GM03348 (cell line): ENCODE results near the gene SUGP1.
"Not testable (repeated sequence)": the region's sequence is repeated elsewhere in the genome, so short reads cannot be mapped to it uniquely, and the experiment has no call there.

Experiments used
- DNase-seq: peaks from one replicate; pipeline ENCODE4 v3.0.0; 2012; ENCODE audit warnings: low spot score

Gene SUGP1, protein sequence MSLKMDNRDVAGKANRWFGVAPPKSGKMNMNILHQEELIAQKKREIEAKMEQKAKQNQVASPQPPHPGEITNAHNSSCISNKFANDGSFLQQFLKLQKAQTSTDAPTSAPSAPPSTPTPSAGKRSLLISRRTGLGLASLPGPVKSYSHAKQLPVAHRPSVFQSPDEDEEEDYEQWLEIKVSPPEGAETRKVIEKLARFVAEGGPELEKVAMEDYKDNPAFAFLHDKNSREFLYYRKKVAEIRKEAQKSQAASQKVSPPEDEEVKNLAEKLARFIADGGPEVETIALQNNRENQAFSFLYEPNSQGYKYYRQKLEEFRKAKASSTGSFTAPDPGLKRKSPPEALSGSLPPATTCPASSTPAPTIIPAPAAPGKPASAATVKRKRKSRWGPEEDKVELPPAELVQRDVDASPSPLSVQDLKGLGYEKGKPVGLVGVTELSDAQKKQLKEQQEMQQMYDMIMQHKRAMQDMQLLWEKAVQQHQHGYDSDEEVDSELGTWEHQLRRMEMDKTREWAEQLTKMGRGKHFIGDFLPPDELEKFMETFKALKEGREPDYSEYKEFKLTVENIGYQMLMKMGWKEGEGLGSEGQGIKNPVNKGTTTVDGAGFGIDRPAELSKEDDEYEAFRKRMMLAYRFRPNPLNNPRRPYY

DNA sequence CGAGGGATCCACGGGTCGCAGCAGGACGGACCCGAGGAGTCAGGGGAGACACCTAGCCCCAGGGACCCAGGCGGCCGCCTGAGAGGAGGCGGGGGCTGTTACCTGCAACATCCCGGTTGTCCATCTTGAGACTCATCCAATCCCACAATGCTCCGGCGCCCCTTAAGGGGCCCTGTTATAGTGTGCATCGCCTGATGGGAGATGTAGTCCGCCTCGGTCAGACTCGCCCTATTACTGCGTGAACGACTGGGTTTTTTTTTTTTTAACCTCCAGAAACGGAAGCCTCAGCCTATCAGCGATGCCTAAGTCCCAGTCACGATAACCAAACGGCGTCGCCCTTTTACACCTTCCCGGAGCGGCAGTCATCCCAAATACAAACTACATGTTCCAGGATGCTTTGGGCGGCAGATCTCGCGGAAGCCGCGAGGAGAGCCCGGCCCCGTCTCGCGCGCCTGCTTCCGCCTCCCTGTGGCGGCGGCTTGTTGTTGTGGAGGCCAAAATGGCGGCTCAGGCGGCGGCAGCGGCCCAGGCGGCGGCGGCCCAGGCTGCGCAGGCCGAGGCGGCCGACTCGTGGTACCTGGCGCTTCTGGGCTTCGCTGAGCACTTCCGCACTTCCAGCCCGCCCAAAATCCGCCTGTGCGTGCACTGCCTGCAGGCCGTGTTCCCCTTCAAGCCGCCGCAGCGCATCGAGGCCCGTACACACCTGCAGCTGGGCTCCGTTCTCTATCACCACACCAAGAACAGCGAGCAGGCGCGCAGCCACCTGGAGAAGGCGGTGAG lies at the start of gene SUGP1, which contains the start of gene MAU2:
SUGP1 (minus strand) TSS at position 149 of the 780 bp plus-strand sequence; CDS start at position 136, 13 bp downstream.
MAU2 (plus strand) TSS at position 469 of the 780 bp plus-strand sequence; CDS start at position 500, 31 bp downstream.
- peak; percentile 98 for DNase-seq

DNA sequence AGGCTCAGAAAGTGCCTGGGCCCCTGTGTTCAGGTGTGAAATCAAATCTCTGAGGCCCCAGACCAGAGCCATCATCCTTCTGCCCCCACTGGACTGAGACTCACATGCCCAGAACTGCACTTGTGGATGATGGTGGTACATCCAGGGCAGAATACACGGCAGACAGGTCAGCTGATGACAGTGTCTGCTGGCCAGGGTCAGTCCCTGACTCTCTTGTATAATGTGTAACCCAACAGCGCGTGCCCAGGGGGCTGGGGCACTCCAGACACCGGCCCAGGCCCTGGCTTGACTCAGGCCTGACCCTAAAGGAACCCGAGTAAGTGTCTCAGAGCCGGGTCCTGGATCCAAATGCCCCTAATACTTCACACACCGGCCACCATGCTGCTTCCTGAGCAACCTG lies 47.8 kb upstream of the SUGP1 start:
- DNase-seq = no peak

DNA sequence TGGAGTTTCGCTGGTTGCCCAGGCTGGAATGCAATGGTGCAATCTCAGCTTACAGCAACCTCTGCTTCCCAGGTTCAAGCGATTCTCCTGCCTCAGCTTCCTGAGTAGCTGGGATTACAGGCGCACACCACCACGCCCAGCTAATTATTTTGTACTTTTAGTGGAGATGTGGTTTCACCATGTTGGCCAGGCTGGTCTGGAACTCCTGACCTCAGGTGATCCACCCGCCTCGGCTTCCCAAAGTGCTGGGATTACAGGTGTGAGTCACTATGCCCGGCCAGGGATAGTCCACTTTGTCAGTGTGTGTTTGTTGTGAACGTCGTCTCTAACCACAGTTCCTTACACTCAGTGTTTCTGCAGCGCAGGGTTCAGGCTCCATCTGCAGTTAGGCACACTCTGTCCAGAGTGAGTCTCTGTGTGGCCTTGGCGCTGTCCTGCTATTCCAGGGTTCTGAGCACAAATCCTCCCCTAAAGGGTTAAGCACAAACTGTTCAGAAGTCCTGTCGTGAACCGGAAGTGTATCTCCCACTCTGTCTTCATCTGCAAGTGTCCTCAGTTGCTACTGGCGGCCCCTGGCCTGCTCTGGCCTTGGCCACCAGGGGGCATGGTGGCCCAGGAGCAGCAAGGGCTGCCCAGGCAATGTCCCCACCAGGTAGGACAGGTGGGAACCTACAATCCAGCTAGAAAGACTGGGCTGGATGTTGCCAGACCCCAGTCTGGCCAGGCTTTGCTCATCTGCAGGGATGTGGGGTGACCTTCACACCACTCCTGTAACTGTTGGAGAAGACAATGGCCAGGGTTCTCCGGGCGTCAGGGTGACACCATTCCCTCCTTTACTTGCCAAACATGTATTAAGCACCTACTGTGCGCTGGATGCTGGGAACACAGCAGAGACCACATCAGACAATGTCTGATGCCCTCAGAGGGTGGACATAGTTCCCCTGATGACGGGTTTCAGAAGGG lies 46.4 kb upstream of the SUGP1 start:
- peak; percentile 82 for DNase-seq

DNA sequence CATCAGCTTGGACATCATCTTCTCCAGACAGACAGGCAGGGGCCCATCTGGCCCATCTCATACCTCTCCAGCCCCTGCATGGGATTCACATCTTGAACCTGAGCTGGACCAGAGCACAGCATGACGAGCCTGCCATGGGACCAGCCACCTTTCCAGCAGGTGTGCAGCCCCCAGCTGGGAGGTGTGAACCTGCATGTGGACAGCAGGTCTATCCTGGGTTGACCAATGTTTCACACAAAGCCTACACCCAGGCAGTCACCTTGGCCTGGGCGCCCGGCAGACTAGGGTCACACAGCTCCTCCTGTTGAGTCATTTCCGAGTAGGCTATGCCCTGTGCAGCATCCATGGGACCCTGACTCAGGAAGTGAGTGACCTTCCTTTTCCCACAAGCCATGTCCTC lies 41.8 kb upstream of the SUGP1 start:
- DNase-seq = no peak

DNA sequence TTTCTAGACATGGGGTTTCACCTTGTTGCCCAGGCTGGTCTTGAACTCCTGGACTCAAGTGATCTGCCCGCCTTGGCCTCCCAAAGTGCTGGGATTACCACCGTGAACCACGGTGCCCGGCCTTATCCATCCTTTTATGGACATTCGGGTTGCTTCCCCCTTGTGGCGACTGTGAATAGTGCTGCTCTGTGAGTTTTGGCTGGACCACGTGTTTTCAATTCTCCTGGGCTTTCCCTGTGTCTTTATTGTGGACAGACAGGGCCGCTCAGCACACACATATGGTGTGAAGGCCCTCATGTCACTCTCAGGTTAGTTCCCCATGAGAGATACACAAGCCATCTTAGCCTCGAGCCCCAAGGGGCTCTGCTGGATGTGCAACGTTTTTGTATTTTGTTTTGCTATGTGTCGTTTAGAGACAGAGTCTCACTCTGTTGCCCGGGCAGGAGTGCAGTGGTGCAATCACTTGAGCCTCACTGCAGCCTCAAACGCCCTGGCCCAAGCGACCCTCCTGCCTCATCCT lies 40.8 kb upstream of the SUGP1 start:
- peak; percentile 91 for DNase-seq

DNA sequence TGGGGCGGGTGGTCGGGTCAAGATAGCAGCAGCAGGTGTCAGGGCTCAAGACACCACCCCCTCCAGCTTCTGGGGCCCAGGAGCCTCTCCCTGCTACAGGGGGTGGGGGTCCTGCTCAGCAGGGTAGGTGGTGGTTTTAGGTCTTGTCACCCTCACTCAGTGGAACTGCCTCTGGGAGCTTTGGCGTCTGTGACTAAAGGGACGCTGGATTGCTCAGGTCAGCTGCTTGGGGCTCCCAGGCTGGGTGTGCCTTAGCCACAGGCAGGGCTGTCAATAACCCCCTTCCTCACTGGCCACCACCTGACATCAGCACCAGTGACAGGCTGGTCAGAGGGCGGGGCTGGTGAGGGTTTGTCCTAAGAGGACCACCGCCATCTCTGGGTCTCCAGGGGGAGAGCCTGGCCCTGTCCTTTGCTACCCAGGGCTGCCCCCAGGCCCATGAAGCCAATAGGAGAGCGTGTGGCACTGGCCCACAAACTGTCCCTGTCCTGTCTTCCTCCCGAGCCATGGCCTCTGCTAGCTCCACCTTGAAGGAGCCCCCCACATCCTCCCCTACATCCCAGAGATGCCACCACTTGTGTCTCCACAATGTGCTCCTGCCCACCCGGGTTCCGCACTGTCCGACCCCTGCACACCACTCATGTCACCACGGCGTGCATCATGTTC lies 36.7 kb upstream of the SUGP1 start:
- no peak for DNase-seq

DNA sequence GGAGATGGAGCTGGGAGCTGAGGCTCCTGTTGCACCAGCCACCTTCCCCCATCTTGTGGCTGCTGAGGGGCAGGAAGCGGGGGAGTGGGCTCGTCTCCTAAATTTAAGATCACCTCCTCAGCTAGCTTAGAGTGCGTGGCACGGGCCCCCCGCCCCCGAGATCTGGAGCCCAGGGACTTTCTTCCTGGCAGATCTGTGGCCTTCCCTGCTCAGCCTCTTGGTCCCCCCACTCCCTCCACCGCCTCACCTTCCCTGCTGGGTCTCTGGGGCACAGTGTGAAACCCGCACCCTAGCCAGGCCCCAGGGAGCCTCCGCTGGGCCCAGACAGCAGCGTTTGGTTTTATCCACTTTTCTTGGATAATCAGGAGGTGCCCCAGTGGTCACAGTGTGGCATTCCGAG lies 36.2 kb upstream of the SUGP1 start:
- DNase-seq = no peak

DNA sequence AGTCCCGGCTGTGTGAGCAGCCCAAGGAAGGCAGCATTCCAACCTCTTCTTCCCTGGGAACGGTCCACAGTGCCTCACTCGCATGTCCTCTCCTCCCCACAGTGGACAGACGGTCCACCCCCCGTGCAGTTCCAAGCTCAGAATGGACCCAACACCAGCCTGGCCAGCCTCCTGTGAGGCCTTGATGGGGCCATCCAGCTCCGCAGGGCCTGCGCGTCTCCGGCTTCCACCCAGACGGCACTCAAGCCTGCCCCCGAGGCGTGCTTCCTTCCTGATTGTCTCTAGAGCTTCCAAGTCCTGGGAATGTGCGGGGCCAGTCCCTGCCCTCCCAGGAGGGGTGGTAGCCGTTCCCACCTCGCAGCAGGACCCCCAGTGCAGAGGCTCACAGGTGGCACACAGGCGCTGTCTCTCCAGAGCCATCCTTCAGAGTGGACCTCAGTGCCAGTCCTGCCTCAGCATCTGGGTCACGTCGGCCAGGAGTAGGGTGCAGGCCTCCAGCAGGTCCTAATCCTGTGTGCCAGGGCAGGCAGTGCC lies 35.4 kb upstream of the SUGP1 start:
- DNase-seq = no peak

DNA sequence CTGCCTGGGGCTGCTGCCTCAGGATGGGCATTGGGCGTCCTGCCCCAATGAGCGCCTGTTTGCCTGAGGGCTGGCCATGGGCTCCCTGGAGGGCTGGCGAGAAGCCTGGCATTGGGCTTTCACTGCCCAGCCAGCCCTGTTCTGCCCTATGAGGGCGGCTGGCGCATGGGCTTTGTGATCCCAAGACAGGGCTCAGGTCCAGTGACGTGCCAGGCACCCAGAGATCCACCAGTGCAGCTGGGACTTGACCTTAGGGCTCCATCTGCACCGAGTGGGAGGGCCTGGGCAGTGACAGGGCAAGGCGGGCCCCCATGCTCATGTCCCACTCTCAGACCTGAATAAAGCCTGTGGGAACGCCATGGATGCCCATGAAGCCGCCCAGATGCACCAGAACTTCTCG lies 34.6 kb upstream of the SUGP1 start:
- no peak for DNase-seq

DNA sequence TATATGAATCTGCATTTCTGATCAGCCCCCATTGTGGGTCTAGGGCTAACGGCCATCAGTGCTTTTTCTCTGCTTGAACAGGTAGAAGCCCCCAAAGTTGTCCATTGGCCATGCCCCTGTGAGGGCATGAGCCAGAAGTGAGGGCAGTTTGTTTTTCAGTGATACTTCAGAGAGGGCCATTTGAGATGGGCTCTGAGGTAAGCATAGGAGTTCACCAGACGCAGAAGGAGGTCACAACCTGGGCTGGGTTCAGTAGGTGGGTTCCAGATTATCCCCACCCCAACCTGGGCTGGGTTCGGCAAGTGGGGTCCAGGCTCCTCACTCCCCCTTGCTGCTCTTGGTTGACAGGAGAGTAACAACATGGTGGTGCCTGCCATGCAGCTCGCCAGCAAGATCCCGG lies 33.7 kb upstream of the SUGP1 start:
- DNase-seq = no peak

DNA sequence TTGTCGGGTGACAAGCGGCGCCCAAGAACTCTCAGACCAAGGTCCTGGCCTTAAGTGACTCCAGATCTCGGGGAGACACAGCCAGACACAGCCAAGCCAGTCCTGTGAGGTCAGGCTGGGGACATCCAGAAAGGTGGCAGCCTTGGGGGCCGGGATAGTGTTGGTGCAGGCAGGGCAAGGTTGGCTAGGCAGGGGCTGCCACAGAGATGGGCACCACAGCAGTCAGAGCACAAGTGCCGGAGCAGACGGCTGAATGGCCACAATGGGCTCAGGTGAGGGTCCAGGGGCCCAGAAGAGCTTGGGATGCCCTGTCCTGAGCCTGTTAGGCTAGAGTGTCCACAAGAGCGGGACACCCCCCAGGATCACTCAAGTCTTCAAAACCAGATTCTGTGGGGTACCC lies 32.5 kb upstream of the SUGP1 start:
- no peak for DNase-seq

DNA sequence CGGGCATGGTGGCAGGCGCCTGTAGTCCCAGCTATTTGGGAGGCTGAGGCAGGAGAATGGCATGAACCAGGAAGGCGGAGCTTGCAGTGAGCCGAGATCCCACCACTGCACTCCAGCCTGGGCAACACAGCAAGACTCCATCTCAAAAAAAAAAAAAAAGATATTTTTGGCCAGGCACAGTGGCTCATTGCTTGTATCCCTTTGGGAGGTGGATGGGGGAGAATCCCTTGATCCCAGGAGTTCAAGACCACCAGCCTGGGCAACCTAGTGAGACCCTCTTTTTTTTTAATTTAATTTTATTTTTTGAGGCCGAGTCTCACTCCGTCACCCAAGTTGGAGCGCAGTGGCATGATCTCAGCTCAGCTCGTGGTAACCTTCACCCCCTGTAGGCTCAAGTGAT lies 30.4 kb upstream of the SUGP1 start:
- DNase-seq = not testable (repeated sequence)

DNA sequence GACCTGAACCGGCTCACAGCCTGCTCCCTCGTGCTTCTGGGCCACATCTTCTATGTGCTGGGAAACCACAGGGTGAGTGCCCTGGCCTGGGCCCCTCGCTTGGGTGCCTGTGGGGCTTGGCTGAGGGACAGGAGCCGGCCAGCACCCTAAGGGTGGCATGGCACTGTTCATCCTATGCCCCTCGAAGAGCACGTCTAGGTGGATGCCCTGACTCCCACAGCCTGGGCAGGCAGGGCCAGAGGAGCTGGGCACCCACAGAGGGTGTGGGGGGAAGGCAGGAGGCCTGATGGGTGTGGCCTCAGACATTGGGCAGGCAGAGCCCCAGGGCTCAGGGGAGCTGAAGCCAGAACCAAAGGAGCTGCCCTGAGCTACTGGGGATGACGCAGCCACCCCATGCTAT lies 29.1 kb upstream of the SUGP1 start:
- no peak for DNase-seq

DNA sequence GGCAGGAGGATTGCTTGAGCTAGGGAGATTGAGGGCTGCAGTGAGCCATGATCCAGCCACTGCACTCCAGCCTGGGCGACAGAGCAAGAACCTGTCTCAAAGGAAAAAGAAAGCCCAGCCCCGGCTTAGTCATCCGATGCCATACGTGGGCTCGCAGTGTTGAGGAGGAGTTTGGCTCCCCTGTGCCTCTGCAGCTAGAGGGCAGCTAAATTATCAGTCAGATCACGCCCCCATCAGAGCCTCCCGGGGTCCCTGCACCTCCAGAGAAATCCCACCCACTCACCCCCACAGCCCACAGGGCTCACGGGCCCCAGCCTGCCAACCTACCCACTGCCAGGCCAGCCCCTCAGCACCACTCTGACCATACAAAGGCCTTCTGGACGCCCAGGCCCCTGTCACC lies 28.0 kb upstream of the SUGP1 start:
- no peak for DNase-seq

DNA sequence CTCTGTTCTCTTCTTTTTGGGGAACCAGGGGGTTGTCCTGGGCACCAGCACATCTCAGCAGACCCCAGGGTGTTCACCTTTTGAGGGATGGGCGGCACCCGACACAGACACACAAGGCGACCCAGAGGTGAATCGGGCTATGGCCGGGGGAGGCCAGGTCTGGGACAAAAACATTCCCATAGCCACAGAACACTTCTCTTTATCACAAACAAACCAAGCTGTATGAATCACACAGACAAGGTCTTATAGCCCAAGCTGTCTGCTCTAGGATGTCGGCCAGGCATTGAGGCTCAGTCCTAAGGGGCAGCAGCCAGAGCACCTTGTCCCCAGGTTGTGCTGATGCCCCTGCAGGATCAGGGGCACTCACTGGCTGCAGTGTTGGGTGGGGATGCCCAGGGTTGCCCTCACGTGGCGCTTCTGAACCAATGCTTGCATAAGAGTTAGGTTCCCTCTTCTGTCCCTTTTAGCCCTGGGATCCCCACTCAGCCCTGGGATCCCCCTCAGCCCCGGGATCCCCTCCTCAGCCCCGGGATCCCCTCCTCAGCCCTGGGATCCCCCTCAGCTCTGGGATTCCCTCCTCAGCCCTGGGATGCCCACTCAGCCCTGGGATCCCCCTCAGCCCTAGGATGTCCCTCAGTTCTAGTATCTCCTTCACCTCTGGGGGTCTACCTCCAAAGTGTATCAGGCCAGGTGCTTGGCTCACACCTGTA lies 27.2 kb upstream of the SUGP1 start:
- no peak for DNase-seq

DNA sequence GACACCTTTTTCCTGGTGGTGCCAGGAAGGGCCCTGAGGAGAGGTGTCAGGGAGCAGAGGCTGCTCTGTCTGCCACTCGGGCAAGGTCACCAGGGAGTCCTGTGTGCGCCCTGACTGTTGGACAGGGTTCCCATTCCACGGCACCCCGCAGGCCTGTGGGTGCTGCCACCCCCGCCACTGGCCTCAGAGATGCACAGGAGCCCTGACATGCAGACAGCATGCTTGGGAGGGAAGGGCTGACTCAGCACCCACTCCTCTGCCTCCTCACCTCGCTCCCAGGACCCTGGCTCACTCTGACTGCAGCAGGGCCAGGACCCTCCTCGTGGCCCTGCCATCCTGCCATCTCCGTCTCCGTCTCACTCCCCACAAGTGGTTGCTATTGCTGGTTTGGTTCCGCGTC lies 25.7 kb upstream of the SUGP1 start:
- DNase-seq = no peak

DNA sequence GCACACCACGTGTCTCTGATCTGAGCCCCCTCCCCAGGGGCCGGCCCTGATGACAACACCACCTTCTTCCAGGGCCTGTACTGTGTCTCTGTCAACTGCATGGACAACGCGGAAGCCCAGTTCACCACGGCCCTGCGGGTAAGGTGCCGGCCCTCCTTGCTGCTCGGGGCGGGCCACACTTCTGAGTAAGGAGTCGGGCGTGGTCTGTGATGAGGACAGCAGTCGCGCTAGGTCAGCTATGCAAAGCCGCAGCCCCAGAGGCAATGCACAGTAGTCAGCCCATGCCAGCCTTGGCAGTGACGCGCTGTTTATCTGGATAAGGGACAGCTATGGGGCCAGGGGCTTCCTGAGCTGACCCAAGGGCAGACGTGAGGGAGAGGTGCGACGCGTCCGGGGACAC lies 24.9 kb upstream of the SUGP1 start:
- DNase-seq = no peak

DNA sequence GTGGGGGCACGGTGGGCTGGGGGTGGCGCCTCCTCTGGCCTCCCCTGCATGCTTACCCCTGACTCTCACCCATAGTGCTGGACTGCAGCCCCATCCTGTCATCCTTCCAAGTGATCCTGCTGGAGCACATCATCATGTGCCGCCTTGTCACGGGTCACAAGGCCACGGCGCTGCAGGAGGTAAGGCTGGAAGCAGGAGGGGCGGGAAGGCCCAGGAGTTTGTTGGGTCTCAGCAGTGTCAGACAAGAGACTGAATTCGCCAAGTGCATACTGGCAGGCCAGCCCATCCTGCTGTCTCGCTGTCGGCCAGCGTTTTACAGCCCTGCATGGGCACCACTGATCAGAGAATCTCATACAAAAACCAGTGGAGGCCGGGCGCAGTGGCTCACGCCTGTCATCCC lies 23.5 kb upstream of the SUGP1 start:
- no peak for DNase-seq

DNA sequence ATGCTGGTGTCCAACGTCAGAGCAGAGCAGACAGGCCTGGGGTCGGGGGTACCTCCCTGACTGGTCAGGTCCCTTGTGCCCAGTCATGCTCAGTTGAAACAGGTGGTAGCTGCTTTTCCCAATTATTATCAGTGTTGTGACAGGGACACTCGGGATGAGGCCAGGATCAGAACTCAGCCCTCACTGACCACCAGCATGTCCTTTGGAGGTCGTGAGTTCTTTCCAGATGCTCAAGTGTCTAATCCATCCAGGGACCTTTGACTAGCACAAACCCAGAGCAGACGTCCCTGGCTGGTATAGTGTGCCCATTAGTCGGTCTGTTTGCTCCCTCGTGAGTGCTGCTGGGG lies 22.7 kb upstream of the SUGP1 start:
- DNase-seq = no peak
